Measurements from ENCODE around the gene GGA2.
"Not testable (repeated sequence)": the region's sequence is repeated elsewhere in the genome, so short reads cannot be mapped to it uniquely, and the experiment has no call there.

Gene GGA2

DNA sequence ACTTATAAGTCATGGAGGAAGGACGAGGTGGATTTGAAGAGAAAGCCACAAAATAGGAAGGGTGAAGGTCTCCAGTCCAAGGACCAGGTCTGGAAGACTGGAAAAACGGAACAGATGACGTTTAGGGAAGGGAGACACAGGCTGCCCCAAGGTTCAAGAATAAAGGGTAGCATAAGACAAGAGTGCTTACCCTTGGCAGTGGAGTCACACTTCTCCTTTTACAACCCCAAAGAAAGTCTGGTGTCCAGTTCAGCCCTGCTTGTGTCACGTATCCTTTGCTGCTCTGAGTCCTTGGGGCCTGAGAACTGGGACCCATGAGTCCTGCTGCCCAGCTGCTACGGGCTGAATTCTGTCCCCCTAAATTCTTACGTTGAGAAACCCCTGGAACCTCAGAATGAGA is 13.0 kb upstream of the GGA2 start:
- no peak for DNase-seq

DNA sequence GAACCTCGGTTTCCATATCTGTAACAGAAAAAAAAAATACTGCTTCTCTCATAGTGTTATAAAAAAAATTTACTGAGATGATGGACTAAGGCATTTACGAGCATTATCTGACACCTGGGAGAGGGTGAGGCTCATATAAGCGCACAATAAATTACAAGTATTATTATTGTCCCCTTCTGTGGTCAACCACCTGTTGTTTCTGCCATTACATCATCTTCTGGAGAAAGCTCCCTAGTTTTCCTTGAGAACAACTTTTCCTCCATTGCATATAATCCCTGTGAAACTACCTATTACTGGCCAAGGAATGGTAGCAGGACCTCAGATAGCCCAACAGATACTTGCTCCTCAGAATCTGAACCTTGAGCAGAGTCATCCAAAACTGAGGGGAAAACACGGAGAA is 11.7 kb upstream of the GGA2 start:
- DNase-seq, result no peak

DNA sequence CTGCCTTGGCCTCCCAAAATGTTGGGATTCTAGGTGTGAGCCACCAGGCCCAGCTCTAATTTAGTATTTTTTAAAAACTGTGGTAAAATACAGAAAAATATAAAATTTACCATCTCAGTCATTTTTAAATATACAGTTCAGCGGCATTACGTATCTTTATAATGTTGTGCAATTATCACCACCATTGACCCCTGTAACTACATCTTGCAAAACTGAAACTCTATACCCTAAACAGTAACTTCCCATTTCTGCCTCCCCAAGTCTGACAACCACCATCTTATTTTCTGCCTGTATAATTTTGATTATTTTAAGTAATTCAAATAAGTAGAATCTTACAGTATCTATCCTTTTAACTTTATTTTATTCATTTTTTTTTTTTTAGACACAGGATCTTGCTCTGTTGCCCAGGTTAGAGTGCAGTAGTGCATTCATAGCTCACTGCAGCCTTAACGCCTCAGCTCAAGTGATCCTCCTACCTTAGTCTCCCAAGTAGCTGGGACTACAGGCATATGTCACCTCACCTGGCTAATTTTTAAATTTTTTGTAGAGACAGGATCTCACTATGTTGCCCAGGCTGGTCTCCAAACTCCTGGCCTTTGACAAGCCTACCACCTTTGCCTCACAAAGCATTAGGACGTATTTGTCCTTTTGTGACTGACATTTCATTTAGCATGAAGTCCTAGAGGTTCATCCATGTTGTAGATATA is 10.9 kb upstream of the GGA2 start:
- no peak for DNase-seq

DNA sequence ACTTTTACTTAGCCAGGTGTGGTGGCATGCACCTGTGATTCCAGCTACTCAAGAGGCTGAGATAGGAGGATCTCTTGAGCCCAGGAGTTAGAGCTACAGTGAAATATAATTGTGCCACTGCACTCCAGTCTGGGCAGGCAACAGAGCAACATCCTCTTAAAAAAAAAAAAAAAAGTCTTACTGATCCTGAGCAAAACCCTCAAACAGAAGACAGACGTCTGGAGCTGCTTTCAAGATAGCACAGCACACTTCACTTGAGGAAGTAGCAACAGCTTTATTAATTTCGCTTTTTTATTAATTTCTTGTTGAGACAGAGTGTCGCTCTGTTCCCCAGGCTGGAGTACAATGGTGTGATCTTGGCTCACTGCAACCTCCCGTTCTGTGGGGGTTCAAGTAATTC is 10.2 kb upstream of the GGA2 start:
- no peak for DNase-seq

DNA sequence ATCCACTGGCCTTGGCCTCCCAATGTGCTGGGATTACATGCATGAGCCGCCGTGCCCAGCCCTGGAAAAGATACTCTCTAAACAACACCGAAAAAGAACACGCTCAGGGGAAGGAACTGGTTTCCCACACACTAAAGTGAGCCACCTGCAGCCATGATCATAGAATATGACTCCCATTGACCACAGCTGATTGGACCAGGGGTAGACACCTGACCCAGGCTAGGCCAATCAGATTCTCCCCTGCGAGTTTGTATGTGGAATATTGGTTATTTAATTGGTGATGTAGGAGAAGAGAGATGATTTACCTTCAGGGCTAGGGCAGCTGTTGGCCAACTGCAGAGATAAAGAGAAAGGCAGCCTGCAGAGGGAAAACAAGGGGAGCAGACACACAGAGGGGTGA is 9.0 kb upstream of the GGA2 start:
- DNase-seq, result no peak

DNA sequence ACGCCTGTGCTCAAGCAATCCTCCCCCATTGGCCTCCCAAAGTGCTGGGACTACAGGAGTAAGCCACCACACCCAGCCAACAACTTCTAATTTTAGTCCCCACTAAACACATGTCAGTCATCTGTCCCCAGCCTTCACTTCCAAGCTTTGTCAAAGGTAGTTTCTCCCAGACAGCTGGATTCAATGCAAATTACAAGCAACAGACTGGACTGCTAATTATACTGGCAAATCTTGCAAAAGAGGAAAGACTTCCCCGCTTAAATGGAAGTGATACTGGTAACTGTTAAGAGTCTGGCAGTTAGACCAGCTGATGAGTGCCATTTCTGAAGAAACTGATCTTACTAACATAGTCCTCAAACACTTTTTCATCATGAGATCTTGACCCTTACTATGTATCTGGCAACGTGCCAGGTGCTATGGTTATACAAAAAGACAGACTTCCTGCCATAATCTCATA is 8.2 kb upstream of the GGA2 start:
- no peak for DNase-seq

DNA sequence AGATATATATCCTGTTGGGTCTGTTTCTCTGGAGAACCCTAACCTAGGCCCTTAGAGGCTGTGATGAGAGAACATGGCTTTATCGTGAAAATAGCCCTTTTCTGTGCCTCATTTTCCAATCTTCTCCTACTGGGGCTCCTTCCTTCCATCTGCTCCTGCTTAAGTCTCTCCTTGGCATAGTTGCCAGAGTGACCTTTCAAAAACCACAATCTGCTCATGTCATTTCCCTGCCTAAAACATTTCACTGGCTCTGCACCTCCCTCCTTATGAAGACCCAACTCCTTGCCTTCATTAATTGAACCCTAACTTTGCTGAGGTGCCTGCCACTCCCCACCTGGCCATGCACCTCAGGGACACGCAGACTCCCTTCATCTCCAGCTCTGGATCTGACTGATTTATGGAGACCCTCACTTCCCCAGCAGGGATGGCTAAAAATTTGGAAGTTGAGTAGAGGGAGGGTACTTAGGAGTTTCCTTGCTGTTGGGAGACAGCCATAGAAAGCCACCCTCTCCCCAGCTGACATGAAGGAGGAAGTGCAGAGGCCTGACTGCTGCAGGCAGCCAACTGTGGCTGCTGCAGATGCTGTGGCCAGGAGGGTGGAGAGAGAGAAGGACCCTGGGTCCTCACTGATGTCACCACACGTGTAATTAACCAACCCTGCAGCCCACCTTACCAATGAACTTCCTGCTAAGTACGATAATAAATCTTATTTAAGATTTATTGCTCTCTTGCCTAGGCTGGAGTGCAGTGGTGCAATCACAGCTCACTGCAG is 6.3 kb upstream of the GGA2 start:
- no peak for DNase-seq

DNA sequence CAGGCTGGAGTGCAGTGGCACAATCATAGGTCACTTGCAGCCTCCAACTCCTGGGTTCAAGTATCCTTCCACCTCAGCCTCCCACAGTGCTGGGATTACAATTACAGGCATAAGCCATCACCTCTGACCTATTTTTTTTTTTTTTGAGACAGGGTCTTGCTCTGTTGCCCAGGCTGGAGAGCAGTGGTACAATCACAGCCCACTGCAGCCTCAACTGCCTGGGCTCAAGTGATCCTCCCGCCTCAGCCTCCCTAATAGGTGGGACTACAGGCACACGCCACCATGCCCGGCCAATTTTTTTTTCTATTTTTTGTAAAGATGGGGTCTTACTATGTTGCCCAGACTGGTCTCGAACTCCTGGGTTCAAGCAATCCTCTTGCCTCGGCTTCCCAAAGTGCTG is 5.6 kb upstream of the GGA2 start:
- DNase-seq, result no peak

DNA sequence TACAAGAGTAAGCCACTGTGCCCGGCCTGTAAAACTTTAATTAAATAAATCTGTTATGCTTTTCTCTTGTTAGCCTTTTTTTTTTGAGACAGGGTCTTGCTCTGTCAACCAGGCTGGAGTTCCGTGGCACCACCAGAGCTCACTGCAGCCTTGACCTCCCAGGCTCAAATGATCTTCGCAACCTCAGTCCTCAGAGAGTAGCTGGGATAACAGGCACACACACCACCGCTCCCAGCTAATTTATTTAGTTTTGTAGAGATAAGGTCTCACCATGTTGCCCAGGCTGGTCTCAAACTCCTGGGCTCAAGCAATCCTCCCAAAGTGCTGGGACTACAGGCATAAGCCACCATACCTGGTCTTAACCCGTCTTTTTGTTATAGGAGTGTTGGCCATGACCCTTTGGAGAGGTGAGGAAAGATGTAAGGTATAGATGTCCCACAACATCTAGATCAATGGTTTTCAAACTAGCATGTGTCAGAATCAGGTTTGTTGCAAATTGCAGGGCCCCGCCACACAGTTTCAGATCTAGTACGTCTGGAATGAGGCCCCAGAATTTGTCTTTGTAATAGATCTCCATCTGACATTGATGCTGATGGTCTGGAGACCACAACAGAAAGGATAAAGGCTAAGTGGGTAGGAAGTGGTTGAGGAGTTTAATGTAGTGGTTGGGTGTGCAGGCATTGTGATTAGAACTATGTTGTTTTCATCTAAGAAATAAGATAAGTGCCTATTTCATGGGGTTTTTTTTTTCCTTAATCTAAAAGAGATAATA is 4.3 kb upstream of the GGA2 start:
- no peak for DNase-seq

DNA sequence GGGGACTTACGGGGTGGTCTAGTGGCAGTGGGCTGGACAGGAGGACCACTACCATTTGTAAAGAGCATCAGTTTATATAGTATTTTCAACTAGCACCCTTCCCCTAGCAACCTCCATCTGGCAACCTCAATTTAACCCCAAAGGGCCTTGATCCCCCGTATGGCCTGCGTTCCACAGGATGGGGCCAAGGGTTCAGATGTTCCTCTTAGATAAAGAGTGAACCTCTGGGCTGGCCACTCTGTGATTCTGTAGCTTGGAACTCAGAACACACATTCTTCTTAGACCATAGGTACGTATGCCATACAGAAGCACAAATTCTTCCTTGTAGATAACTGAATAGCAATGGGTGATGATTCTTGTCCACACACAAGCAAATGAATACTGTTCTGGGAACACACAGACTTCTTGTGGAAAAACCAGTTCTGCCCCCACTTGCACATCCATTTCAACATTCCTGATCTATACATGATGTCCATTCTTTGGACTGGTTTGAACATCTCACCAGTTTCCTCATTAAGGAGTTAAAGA is 1.9 kb upstream of the GGA2 start:
- no peak for DNase-seq

DNA sequence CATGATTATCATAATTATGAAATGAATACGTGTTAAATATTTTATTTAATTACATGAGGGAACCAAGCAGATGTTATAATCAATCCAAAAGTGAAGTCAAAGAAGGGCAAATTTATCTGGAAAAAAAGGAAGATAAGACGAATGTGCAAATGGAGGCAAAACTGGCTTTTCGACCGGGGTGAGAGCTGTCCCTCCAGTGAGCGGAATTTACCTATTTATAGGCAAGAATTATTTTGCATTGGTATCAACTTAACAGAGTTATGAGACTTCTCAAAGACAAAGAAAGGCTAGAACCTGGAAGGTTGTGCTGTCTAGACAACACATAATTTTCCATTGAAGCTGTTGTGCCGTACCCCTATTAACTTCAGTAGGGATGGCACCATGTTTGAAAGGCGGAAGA is 1.4 kb upstream of the GGA2 start:
- DNase-seq, result no peak

DNA sequence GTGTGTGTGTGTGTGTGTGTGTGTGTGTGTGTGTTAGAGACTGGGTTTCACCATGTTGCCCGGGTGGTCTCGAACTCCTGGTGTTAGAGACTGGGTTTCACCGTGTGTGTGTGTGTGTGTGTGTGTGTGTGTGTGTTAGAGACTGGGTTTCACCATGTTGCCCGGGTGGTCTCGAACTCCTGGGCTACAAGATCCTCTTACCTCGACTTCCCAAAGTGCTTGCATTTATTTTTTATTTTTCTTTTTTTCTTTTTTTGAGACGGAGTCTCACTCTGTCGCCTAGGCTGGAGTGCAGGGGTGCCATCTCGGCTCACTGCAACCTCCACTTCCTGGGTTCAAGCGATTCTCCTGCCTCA is 599 bp upstream of the GGA2 start:
- DNase-seq, result not testable (repeated sequence)

DNA sequence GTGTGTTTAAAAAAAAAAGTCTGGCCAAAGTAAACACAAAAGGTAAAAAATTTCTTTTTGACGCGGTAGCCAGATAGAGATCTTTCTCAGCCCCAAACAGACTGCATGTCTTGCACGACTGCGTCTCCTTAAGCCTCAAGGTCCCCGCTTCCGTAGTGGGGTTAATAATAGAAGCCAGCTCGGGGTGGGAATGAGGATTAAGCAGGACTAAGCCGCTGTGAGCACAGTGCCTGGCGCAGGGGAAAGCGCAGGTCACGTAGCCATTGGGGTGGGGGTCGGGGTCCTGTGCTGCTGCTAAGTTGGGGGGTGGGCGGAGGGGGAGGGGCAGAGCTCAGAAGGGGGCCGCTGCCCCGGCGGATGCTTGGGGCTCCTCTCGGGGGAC is 521 bp downstream of the GGA2 start:
- peak; percentile 18 for DNase-seq

DNA sequence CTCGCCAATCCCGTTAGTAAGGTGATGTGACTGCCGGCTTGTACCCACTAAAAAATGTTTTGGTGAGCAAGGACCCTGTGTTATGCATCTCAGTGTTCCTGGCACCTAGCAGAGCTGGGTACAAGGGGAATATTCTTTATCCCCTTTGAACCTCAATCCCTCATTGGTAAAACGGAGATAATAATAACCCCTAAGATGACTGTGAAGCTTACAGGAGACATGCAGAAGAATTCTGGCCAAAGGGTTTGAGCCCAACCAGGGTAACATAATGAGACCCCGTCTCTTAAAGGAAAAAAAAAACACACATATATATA is 896 bp downstream of the GGA2 start:
- DNase-seq, result no peak

DNA sequence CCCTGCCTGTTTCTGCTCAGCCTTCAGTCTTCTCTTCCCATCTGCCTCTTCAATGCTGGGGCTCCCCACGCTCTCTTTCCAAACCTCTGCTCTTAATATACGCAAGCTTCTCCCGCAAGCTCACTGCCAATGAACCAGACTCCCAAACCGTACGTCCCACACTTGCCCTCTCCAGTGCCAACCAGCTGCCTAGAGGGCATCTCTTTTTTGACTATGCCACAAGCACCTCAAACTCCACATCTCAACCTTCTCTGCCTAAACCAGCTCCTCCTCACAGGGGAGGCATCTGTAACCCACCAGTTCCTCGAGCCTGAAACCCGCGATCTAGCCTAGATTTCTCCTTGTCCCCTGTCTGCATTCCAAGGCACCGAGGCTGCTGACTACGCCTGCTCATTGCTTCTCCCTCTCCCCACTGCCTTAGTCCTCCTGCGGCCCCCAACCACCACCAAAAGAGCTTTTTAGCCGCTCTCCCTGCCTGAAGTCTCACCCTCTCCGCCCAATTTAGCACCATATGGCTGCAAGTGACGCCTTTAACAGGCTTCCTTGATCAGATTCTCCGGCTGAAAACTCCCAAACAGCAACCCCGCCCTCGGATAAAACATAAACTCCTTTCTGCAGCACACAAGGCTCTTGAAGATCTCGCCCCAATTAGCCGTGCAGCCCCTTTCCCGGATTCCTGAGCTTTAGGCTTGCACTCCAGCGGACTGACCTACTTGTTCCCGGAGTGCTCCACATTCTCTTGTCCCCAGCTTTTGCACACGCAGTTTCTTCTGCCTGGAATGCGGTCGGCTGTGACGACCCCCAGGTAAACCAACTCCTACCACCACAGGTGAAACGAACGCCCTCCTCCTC is 1.5 kb downstream of the GGA2 start:
- no peak for DNase-seq

DNA sequence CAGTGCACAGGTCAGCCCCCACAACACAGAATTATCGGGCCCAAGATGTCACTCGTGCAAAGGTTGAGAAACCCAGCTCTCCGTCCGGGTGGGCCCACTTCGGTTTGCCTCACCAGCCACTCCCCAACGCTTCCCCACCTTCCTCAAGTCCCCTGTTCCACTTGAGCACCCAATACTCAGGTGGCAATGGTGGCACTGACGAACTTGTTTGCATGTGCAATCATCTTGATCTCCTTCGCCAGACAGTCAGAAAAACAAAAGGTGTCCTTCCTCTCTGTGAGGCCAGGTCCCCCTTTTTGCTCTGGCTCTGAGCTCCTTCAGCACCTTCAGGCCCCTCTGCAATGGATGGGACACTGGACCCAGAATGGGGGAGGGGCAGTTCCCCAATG is 3.7 kb downstream of the GGA2 start:
- no peak for DNase-seq

DNA sequence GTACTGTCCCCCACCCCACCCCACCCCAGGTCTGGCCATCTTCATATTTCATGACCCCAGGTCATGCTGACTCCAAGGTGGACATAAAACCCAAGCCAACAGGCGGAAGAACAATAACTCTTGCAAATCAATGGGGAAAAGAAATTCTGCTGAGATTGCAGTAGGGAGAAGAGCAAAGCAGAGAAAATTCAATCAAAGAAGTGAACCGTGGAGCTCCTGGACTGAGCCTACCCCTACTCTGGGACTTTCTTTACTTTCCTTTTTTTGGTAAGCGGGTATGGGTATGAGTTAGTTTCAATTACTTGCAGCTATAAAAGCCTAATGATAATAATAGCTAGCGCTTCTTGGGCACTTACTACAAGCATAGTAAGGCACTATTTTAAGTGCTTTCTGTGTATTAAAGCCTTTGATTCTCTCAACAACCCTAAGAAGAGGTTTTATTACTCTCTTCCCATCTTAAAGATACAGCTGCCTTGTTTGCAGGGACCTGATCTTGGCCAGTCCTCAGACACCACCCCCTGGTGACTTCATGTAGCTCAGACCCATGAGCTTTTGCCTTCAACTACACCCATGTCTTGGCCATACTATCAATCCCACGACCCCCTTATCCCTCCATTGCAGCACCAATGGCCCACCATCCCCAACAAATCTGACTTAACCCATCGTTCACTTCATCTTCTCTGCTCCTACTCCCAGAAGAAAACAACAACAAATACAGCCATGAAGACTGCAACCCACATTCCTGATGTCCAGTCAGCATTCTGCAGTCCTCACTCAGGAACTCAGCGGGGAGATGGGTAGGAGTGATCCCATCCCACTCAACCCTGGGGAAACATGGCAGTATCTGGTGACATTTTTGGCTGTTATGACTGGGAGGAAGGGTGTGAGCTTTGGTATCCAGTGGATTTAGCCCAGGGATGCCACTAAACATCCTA is 4.4 kb downstream of the GGA2 start:
- no peak for DNase-seq

DNA sequence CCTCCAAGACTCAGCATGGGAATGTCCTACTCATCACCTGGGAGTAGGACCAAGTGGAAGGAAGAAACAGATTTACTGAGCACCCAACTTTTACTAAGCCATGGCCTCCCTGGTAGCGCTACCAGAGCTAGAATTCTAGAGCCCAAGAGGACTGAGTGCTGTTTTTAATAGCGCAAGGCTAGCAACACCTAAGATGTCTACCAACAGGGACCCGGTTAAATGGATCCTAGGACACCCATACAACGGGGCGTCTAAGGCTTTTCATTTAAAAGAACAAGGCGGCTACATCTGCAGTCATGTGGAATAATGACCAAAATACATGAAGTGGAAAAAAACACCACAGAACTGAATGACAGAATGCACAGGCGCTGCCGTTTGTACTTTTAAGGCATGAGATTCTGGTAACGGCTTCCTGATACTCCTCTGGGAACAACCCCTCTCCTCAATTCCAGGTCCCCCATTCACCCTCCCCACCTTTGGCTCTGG is 5.1 kb downstream of the GGA2 start:
- no peak for DNase-seq

DNA sequence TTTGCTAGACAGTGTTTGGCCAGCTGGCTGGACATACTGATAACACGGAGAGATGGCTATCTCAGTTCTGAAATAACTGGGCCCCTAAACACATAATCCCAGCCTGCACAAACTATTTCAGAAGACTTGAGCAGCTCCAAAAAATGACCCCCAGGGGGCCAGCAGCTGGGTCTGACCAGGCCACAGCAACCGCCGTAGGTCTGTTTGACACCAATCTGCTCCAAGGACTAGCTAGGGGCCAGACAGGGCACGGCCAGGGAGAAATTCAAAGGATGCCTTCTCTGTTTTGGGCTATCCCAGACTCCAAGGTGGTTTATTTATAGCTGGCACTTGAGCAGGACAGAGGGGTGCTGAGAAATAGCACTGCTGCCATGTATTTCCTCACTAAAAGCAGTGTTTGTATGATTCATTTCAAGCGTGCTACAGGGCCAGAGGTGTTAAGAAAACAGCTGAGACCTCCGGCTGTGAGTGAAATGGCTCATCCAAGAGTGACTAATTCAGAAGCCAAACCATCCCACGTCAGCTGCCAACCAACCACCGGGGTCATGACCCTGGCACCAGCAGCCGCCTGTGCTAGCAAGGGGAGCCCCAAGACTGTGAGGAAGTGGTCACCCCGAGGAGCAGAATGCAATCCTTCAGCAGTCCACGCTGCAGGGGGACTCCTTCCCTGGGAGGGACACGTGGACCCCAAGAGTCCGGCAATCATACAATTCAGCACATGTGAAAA is 5.7 kb downstream of the GGA2 start:
- DNase-seq, result no peak

DNA sequence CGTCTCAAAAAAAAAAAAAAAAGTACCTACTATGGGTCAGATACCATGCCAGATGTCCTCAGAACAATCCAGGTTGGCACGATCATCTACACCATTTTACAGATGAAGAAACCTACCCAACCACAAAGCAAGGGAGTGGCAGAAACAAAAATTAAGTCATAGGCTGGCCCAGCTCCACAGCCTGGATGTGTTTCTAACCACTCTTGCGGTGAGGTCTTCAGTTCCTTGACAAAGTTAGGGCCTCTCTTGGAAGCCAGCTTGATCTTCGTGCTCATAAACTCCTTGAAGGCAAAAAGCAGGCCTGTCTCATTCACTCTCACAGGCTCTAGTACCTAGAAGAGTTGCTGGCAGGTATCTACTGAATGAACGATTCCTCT is 6.2 kb downstream of the GGA2 start:
- no peak for DNase-seq

DNA sequence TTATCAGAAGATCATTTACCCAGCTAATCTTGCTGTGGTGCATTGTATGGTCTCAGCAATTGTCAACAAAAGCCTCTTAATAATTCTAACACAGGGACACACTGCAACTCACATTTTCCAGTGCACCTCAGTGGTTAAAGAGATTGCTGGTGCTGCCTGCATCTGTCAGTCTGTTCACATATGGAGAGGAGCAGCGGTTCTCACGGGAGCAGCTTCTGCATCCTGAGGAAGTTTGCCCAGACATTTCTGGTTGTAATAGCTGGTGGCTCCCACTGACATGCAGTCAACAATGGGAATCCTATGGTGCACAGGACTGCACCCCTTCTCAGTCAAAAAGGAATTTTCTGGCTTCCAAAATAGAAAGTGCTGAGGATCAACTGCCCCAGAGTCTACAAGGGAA is 7.8 kb downstream of the GGA2 start:
- no peak for DNase-seq

Measured in NCI-H510A (cell line).